Cardiac muscle cell (in vitro differentiated cells and primary cell): ENCODE data around the gene CDK14. TPM values are rescaled to one million over a fixed set of nuclear protein-coding genes. Genes with fewer than 3 reads are reported as not detected.

Source experiments
- DNase-seq, 2 donors: peaks; one replicate each; pipeline versions ENCODE4 v3.0.0 to v3.0.0-alpha.2; 2010 to 2017; ENCODE audit warnings: low read depth in 1 of 2, low spot score in 1 of 2
- H3K27ac ChIP-seq: fragments of 200-600 bp; sonication (generic); 2 replicates; pipeline ENCODE4 v1.5.1; 2016
- H3K27me3 ChIP-seq: fragments of 200-600 bp; sonication (generic); 2 replicates; pipeline ENCODE4 v1.6.0; 2016; ENCODE audit warnings: control low read depth
- H3K36me3 ChIP-seq: fragments of 200-600 bp; sonication (generic); 2 replicates; pipeline ENCODE4 v1.5.1; 2016; ENCODE audit warnings: control low read depth
- H3K4me1 ChIP-seq: fragments of 200-600 bp; sonication (generic); 2 replicates; pipeline ENCODE4 v1.8.1; 2017; ENCODE audit warnings: low read depth, mild to moderate bottlenecking, mixed run types
- H3K4me3 ChIP-seq: fragments of 200-600 bp; sonication (generic); 2 replicates; pipeline ENCODE4 v1.5.1; 2016; ENCODE audit warnings: mild to moderate bottlenecking
- H3K9me3 ChIP-seq: fragments of 200-600 bp; sonication (generic); 2 replicates; pipeline ENCODE4 v1.5.1; 2017; ENCODE audit warnings: low read depth, mild to moderate bottlenecking, control low read depth
- CTCF ChIP-seq: IDR thresholded peaks from 2 replicates; pipeline ENCODE4 v1.5.1; 2012; ENCODE audit warnings: low read depth, mild to moderate bottlenecking, low read length
- polyA plus RNA-seq: library from polyadenylated mRNA; unstranded; fragments of >200 nt; fragmentation: Nextera tagmentation; extraction: Ambion mirVana; gene quantifications from 2 replicates; pipeline ENCODE4 v1.2.1, GENCODE V29; 2016
- total RNA-seq: library from RNA; depleted of rRNA; stranded (reverse); fragments of >200 nt; gene quantifications from 2 replicates; pipeline ENCODE4 v1.2.3, GENCODE V29; 2016

CDK14 gene
- total and polyA plus RNA-seq, 2 experiments from 2014 or later, result 22.5 to 23.1 TPM

- no peaks in the 10 kb centered on the region for H3K36me3 ChIP-seq
- H3K27ac ChIP-seq, result no peak overlapping the region
- no peak for DNase-seq
- no peak for TF ChIP-seq CTCF
- no peaks in the 10 kb centered on the region for H3K9me3 ChIP-seq
- H3K4me3 ChIP-seq, result no peak overlapping the region
- H3K27me3 ChIP-seq, result no peaks in the 10 kb centered on the region
- H3K4me1 ChIP-seq, result no peaks in the 10 kb centered on the region
Measured at GRCh38 chr7:91206361-91206960, 610.3 kb downstream of the CDK14 start.

- no peak overlapping the region for H3K27ac ChIP-seq
- no peak for TF ChIP-seq CTCF
- no peak overlapping the region for H3K4me3 ChIP-seq
- no peaks in the 10 kb centered on the region for H3K4me1 ChIP-seq
- no peaks in the 10 kb centered on the region for H3K27me3 ChIP-seq
- DNase-seq, result no peak
- no peaks in the 10 kb centered on the region for H3K9me3 ChIP-seq
- no peaks in the 10 kb centered on the region for H3K36me3 ChIP-seq
Measured at GRCh38 chr7:91212582-91212981, 616.5 kb downstream of the CDK14 start.

GRCh38 chr7:91226411-91226810, 630.3 kb downstream of the CDK14 start:
- no peaks in the 10 kb centered on the region for H3K27me3 ChIP-seq
- H3K9me3 ChIP-seq, result no peaks in the 10 kb centered on the region
- no peak overlapping the region for H3K4me3 ChIP-seq
- H3K4me1 ChIP-seq, result no peaks in the 10 kb centered on the region
- H3K36me3 ChIP-seq, result no peaks in the 10 kb centered on the region
- no peak for DNase-seq
- TF ChIP-seq CTCF, result no peak
- H3K27ac ChIP-seq, result no peak overlapping the region

GRCh38 chr7:91228327-91228726, 632.2 kb downstream of the CDK14 start:
- Histone ChIP-seq H3K4me3 (no peak overlapping the region), H3K27me3 (no peaks in the 10 kb centered on the region), H3K36me3 (no peaks in the 10 kb centered on the region), H3K27ac (no peak overlapping the region), H3K4me1 (no peaks in the 10 kb centered on the region), H3K9me3 (no peaks in the 10 kb centered on the region)
- no peak for DNase-seq
- TF ChIP-seq CTCF, result no peak

GRCh38 chr7:91228927-91229558, 632.9 kb downstream of the CDK14 start:
- Histone ChIP-seq H3K4me3 (no peak overlapping the region), H3K4me1 (no peaks in the 10 kb centered on the region), H3K27me3 (no peaks in the 10 kb centered on the region), H3K36me3 (no peaks in the 10 kb centered on the region), H3K9me3 (no peaks in the 10 kb centered on the region), H3K27ac (no peak overlapping the region)
- no peak for TF ChIP-seq CTCF
- DNase-seq, result no peak
